ENCODE measurements around the gene TOM1L1. TPM values are rescaled to one million over a fixed set of nuclear protein-coding genes. Genes with fewer than 3 reads are reported as not detected.

Gene TOM1L1
- total RNA-seq, 1 donor from 2014 or later: 9.6 TPM

DNA sequence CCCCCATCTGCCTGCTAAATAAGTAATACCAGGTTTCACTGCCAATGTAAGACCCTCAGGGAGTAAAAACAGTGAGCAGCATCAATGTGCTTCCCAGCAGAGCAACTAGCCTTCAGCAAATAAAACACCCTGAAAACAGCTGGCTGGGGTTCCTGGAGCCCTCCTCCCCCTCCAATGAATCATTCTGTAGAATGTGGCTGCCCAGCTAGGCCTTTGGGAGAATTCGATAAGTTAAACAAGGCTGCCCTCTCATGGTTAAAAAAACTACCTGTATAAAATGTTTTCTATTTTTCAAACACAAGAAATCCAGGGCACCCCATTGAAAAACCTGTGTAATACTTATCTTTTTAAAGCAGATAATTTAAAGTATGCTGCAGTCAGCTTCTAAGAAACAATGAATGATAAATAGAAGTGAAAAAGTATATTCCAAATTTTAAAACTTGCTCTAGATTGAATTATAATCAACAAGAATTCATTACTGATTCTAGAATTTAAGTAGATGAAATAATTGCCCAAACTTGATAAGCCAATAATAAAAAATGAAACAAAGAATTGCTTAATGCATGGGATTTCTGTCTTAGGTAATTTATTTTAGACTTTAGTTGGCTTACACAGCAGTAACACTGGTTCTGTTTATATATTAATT is 9.4 kb upstream of the TOM1L1 start:
- intact Hi-C loops (cut with DNase I): no loop called here
- no peak for DNase-seq (ENCODE audit: low spot score)

DNA sequence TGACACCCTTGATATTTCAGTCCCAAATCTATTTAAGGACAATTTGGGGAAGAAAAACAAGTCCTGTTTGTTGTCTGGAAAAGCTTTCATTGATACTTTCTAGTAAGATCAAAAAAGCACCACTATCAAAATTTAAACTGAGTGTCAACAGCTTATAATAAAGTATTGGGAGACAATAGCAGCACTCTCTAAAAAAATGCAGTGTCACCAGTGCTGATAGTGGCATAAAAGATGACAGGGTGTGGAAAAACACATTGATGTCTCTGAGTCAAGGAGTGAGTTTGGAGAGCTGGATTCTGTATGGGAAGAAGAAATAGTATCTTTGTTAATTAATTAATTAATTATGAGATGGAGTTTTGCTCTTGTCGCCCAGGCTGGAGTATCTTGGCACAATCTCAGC is 8.3 kb upstream of the TOM1L1 start:
- intact Hi-C loops (cut with DNase I): no loop called here
- DNase-seq (ENCODE audit: low spot score): no peak

DNA sequence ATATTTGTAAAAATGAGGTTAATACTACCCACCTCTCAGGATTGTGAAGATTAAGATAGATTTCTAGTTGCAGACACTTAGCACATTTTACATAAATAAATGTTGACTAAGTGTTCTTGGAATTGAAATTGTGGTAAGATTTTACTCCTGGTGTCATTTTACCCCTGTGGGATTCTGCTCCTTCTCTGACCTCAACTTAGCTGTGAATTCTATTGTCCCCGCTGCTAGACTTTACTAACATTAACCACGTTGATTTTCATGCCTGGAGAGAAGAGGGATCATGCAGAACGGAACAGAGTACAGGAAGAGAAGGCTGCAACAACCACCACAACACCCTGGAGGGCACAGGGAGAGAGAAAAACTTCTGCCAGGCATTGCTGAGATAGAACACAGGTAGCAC is 2.1 kb upstream of the TOM1L1 start:
- intact Hi-C loops (cut with DNase I): no loop called here
- DNase-seq (ENCODE audit: low spot score): no peak

DNA sequence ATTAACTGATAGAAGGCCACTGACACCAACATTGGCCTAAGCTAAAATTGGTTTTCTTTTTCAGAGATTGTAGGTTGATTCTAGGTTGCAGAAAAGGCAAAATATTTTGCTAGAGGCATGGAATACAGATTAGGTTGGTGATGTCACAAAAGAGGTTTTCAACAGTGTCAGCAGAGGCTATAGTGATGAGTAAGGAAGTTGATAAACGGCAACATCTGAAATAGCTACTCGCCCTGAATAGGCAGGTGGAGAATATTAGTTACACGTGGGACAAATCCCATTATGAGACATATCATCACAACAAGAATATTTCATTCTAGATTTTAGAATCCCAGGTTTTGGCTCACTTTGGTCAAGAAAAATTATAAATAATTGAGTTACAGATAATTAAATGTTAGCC is 1.5 kb upstream of the TOM1L1 start:
- no peak for DNase-seq (ENCODE audit: low spot score)
- intact Hi-C loops (cut with DNase I): no loop called here

DNA sequence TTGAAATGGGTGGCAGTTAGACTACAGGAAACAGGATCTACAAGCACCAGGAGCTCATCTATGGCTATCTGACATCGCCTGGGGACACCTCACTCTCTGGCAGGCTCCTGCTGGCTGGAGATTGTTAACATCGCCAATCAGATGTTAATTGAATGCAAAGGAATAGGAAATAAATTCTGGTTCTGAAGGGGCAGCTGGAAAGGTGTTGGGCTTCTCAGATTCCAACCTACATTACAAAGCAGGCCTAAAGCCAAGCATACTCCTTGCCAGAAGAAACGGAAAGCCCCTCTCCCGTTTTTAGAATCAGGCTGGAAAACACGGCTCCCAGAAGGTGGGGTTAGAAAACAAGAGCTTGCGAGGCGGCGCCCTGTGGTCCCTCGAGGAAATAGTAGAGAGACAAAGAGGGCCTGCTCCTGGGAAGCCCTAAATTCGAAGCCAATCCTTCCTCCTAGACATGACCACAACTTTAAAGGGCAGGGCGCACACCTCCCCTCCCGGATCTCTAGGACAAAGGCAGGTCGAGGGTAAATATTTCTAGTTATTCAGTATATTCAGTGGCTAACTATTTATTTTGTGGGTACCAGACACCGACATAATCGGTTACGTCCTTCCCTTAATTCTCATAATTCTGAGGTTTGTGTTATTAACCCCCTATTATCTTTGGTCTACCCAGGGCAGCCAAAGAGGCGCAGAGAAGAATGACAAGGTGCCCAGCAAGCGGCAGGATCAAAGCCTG is 763 bp upstream of the TOM1L1 start:
- no peak for DNase-seq (ENCODE audit: low spot score)
- intact Hi-C loops (cut with DNase I): no loop called here

DNA sequence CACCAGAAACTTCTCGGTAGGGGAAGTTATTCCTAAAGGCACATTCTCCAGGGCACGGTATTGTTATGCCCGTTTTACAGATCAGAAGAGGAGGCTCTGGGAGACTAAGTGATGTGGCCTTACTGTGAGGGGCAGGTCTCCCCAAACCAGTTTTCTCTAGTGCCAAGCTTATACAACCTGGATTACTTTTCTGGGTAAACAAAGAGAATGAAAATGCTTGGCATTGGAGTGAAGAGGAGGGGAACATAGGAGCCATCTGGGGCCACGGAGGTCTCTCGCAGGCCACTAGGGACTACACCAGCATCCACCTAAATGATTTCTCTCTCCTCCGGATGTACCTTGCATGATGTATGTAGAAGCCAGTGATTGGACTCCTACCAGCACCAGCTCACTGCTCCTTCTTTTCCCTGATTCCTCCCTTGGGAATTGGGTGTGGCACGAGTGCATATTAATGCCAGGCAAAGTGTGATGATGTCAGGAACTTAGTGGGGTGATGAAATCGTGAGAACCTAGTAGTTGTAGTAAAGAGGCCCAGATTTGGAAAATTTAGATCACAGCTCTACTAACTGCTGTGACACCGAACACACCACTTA is 674 bp downstream of the TOM1L1 start:
- DNase-seq (ENCODE audit: low spot score): no peak

DNA sequence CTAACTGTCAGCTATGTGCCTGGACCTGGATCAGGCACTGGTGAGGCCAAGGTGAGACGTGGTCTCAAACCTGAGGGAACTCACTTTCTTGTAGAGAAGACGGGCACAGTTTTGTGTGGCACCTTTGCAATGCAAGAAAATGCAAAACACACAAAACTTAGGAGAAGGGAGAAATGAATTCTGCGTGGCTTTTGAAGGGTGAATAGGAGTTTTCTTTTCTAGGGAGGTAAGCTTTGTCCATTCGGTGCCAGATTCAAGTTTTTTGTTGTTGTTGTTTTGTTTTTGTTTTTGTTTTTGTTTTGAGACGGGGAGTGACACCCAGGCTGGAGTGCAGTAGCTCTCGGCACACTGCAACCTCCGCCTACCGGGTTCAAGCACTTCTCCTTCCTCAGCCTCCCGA is 1.4 kb downstream of the TOM1L1 start:
- no peak for DNase-seq (ENCODE audit: low spot score)
- intact Hi-C loops (cut with DNase I): no loop called here

More for the DNA sequence above, 674 bp downstream of the TOM1L1 start:
- intact Hi-C loops (cut with DNase I): no loop called here

DNA sequence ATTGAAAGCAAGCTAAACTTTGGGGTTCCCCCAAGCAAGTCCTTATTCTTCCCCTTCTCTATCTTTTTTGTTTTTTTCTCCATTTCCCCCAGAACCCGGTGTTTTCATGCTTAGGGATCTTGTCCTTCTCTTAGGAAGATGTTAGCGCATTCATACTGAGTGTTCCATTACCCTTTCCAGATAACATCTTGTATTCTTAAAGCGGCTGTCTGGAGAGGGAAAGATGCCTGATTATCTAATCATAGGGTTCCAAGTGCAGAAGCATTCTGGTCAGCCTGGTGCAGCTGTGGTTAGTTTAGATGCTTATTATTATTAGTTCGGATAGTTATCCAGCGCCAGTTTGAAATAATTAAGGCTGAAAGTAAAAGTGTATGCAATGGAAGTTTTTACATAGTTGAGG is 2.0 kb downstream of the TOM1L1 start:
- intact Hi-C loops (cut with DNase I): no loop called here
- no peak for DNase-seq (ENCODE audit: low spot score)

DNA sequence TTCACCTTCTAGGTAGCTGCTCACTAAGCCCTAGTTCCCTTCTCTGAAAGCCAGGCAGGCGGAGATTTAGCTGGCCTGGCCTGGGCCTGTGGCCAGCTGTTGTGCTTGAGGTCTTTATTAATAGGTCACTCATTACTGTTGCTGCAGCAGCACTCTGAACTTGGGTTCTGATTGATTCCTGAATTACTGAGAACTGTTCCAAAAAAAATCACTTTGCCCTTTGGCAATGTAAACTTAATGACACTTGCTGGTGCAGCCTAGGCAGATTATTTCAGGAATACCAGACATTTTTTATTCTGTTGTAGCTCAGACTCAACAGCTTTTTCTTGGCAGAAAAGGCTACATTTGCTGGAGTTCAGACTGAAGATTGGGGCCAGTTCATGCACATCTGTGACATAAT is 2.7 kb downstream of the TOM1L1 start:
- DNase-seq (ENCODE audit: low spot score): no peak
- intact Hi-C loops (cut with DNase I): no loop called here

DNA sequence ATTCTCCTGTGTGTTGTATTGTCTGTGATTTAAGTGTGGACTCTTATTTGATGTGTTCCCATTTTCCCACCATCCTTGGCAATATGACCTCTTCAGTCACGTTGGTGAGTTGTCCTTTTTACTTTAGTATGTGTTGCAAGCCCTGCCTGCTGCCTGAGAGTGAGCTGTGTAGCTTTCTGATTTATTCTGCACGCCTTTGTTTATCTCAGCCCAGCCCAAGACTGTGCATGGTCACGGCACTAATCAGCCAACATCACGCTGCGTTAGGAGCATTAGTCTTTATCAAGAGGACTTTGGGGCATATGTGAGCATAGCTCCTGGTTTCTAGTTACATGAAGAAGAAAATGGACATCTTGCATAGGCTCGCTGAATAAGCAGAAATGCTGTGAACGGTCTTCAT is 6.0 kb downstream of the TOM1L1 start:
- intact Hi-C loops (cut with DNase I): no loop called here
- DNase-seq (ENCODE audit: low spot score): no peak

DNA sequence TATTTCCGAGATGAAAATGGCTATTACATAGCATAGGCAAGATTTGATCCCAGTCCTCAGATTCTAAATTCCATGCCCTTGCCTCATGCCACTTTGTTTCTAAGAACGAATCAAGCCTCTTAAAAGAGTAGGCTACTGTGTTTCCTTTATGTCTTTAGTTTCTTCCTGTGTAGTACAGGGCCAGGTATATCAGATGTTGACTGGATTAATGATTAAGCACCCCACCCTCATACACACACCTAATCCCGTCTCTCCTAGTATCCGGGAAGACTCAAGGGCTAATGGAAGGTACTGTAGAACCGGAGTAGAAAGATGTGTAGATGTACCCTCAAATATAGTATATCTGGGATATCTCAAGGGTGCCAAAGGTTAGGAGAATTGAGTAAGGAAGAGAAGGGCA is 6.7 kb downstream of the TOM1L1 start:
- no peak for DNase-seq (ENCODE audit: low spot score)
- intact Hi-C loops (cut with DNase I): no loop called here

DNA sequence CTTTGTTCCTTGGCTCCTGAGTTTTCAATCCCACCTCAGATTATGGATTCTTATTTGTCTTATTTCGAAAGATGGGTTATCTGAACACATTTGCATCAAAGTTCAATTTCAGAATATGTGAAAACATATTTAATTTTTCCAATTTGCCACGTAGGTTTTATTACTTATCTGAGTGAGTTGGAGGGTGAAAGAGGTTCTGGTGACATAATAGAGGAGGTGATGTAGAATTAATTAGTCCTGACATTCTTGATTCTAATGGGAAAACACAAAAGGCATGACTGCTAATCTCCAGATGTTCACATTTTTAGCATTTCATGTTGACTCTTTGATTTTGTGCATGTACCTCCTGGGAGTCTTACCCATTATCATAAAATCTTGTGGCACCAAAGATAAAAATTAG is 9.1 kb downstream of the TOM1L1 start:
- intact Hi-C loops (cut with DNase I): no loop called here
- DNase-seq (ENCODE audit: low spot score): no peak

DNA sequence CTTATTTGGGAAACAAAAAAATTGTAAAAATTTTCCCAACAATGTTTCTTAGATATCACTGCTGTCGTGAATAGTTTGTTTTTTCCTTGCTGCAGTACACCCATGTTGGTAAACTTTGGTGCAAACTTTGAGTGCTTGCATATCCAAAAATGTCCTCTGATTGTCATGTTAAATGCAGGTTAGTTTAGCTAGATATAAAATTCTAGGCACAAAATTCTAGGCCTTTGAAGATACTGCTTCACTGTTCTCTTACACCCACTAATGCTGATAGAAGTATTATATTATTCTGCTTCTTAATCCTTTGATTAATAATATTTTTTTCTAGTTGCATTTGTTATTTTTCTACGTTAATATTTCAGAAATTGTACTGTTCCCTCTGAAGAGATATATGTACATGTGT is 16.1 kb downstream of the TOM1L1 start:
- DNase-seq (ENCODE audit: low spot score): no peak
- intact Hi-C loops (cut with DNase I): no loop called here

DNA sequence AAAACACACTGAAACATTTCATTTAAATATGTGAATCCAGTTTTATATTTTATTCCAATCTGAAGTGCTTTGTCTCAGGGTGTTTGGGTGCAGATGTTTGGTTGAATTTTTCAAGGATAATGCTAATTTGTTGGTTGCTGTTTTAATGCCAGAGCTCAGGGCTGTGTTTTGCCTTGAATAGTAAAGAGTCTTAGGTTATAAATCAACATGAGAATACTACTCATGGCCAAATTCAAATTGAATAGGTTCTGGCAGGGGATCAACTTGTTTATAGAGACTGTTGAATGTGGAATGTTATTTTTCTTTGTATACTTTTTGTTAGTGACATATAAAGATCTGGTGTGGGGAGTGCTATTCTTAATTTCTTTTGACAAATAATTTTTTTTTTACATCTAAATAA is 18.8 kb downstream of the TOM1L1 start:
- DNase-seq (ENCODE audit: low spot score): no peak
- intact Hi-C loops (cut with DNase I): no loop called here

DNA sequence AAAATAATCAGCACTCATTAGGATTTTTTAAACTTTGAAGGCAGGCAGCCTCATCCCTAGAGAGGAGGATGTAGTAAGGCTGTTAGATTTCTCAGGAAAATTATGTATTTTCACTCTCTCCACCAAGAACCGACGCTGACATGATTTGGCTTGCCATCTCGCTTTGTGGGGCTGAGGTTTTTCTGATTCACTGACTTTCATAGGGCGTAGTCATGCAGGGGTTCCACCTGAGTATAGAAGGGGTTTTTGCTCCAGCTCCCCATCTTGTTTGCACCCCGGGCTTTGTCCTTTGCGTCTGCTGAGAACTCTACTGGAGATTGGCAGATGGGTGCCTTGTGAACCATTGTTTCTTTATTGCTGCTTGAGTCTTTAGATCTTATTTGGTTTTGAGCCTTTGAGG is 20.2 kb downstream of the TOM1L1 start:
- intact Hi-C loops (cut with DNase I): no loop called here

DNA sequence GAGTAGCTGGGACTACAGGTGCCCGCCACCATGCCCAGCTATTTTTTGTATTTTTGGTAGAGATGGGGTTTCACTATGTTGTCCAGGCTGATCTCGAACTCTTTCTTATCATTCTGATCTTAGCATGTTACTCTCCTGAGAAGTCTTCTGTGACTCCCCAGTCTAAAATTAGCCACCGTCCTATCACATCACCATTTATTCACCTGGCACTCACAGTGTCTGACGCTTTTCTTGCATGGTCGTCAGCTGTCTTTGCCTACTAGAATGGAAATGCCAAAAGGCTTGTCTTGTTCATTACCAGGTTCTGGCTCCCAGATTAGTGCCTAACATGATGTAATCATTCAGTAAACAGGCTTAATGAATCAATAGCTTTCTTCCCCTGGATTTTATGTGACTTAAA is 23.8 kb downstream of the TOM1L1 start:
- intact Hi-C loops (cut with DNase I): no loop called here
- no peak for DNase-seq (ENCODE audit: low spot score)

More for the DNA sequence above, 20.2 kb downstream of the TOM1L1 start:
- DNase-seq (ENCODE audit: low spot score): no peak

DNA sequence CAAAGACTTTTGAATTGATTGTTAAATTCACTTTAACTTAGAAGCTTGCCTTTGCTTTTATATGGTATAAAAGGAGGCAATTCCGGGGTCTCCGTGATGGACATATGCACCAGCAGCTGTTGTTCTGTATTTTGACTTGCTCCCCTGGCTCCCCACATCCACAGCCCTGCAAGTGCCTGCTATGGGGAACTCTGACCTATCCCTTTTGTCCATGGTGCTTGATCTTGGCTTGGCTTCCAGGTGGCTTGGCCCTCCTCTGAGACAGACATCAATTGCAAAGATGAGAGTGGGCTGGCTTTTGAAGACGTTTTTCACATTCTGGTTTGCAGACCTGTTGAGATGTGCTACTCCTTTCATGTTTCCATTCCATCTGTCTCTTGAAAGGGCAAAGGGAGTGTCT is 26.9 kb downstream of the TOM1L1 start:
- no peak for DNase-seq (ENCODE audit: low spot score)
- intact Hi-C loops (cut with DNase I): no loop called here

DNA sequence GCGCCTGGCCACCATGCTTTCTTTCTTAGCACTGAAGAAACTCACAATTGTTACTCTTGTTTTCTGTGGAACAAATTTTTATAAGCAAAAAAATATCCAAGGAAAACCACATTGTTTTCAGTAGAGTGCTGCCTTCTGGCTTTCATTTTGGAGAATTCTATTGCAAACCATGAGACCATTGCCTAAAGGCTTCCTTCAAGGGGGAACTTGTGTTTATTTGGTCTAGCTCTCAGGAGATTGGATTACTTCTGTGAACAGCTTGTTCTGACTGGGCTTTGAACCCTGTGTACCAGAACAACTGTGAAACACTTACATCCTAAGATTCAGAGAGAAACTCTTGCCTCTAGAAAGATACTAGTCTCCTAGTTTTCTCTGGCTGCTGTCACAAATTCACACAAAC is 32.1 kb downstream of the TOM1L1 start:
- no peak for DNase-seq (ENCODE audit: low spot score)
- intact Hi-C loops (cut with DNase I): no loop called here

DNA sequence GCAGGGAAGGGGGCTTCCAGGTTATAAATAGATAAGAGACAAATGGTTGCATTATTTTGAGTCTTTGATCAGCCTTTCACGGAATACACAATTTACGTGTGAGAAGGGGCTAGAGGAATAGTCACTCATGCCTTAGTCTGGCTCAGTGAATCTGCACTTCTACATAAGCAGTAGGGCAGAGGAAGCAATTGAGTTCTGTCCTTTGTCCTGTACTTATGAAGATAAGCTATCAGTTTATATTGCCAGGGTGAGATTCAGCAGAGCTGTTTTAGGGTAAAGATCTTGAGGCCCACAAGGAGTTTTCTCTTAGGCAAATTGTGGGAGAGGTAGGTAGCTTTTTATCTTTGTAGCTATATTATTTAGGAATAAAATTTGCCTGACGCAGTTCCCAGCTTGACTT is 33.3 kb downstream of the TOM1L1 start:
- intact Hi-C loops (cut with DNase I): no loop called here
- DNase-seq (ENCODE audit: low spot score): no peak

DNA sequence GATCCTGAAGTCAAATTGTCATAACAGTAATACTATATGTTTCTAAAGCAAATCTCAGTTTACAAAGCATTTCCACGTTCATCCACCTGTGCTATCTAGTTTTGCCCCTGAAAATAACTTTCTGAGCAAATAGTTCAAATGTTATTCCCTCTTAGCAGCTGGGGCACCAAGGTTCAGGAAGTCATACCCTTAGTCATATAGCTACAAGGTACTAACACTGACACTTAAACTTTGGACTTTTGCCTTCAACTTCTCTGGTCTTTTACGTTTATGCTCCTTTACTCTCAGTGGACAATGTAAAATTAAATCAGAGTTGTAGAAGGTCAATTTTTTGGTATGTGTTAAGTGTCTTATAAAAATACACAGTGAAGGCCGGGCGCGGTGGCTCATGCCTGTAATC is 34.8 kb downstream of the TOM1L1 start:
- intact Hi-C loops (cut with DNase I): no loop called here
- no peak for DNase-seq (ENCODE audit: low spot score)

DNA sequence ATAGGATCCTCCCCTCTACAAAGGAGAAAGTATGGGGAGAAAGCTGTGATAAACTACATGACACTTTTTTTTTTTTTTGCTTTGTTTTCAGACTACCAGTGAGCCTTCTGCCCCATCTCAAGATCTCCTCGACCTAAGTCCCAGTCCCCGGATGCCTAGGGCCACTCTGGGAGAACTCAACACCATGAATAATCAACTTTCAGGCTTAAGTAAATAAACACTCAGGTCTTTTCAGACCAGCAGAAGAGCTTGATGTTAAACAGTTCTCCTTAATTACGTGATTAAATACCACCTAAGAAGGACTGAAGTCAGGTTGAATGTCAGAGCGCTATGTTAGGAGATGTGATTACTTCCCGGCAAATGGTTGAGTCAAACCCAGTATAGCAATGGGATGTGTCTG is 36.4 kb downstream of the TOM1L1 start:
- intact Hi-C loops (cut with DNase I): loop anchor here (2.0 kb wide), 1 partner anchor 24 kb away; no protein-coding TSS in a partner anchor
- DNase-seq (ENCODE audit: low spot score): no peak

Measured in cardiac septum (tissue), 1 donor.